HG03045 (cell line): Measurements from ENCODE around the gene ADARB2.

Experiments
- ATAC-seq: cut with Tn5 transposase; IDR thresholded peaks from one replicate; pipeline ENCODE4 v1.9.1; 2021; ENCODE audit warnings: mild to moderate bottlenecking, moderate library complexity; ENCODE audit not compliant: unreplicated experiment

Gene ADARB2

DNA sequence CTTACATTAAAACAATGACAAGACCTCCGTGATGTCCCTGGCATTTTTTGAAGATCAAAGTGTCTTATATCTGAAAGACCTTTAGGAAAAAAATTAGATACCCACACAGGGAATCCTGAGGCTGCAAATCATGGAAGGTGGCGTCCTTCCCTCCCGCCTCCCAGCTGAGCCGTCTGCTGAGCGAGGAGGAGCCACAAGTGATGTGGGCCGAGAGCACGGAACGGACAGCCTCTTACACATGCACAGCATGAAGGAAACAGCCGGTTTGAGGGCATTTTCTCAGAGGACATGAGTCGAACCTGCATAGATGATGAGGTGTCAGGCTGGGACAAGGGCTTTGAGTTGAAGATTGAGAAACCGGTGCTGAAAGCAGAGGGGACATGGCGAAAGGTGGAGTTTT, 163.3 kb downstream of the ADARB2 start:
- ATAC-seq = no peak

DNA sequence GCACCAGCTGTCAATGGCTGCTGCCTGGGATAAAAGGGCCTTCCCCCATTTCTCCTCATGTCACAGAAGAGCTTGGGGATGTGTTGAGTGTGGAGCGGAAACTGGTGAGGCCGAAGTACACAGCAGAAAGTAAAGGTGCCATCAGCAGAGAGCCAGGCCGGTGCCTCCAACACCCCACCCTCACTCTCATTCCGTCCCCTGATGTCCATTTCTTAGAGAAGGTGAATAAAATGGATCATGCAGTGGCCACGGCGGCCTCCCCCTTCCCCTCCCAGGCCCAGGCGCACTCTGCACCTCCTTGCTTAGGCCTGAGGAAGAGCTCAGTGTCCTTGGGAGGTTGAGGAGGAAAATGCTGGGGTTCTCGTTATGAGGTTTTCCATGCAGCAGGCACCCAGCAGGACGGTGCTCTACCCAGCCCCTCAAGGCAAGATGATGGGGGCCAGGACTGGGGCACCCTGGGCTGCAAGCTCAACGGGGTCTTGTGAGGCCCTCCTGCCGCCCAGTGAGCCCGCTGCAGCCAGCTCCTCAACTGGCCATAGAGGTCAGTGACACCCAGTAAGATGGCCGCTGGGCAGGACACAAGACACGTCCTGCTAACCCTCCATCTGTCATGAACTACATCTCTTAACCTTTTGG, 163.9 kb downstream of the ADARB2 start:
- no peak for ATAC-seq

DNA sequence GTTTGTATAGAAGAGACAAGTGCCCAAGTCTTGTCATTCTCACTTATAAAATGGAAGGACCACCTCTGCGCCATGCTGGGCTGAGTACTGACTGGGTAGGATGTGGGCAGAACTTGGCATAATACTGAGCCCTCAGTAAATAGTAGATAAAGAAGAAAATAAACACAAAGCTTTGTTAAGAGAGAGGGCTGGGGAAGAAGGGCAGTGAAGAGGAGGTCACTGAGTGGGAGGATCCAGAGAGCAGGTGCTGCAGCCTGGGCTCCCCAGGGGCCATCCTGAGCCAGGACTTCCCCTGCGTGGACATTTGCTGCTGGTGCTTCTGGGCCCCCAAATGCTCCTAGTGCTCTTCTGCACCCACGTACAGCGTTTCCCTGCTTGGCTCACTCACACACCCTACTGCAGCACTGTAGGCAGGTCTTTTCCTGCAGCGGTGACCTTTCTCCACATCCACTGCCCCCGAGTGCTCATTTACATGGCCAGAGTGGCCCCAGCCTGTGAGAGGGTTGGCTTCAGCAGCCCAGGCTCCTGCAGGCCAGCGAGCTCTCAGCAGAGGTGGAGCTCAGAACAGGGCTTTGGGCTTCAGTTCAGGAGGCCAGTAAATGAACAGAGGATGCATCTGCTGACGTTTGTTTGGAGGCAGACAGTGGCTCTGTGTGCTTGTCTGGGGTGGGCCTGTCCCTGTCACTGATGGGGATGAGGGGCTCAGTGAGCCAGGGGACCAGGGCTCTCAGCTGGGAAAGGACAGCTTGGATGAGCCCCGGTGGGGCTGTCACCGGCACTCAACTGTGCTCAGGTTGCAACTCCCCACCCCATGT, 164.6 kb downstream of the ADARB2 start:
- no peak for ATAC-seq

DNA sequence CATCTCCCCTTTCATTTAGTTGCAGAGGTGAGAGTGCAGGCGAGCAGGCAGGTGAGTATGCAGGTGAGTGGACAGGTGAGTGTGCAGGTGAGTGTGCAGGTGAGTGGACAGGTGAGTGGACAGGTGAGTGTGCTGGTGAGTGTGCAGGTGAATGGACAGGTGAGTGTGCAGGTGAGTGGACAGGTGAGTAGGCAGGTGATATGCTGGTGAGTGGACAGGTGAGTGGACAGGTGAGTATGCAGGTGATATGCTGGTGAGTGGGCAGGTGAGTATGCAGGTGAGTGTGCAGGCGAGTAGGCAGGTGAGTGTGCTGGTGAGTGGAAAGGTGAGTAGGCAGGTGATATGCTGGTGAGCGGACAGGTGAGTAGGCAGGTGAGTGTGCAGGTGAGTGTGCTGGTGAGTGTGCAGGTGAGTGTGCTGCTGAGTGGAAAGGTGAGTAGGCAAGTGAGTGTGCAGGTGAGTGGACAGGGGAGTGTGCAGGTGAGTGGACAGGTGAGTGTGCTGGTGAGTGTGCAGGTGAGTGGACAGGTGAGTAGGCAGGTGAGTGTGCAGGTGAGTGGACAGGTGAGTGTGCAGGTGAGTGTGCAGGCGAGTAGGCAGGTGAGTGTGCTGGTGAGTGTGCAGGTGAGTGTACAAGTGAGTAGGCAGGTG, 165.6 kb downstream of the ADARB2 start:
- no peak for ATAC-seq

DNA sequence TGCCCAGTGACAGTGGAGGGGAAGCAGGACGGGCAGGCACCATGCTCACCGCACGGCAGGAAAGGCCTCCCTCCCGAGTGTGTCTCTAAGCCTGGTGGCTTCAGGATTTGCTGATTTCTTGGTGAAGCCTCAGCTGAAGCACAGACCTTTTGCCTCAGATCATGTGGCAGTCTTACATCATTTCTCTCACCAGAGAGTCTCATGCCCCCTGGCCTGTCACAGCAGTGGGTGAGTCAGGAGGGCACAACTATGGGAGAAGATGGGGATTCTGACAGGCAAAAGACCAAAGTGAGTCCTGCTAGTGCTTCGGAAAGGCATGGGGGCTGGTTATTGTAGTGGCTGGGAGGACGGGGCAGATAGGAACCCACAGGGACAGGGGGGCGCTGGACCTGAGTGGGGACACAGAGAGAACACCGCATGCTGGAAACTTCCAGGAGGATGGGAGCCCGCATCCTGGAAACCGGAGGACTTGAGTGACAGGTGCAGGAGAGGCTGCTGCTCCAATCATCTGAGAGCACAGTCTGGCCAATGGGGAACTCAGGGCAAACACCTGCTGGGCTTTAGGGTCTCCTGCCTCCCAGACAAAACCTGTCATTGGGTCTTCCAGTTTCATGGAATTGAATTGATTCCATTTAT, 166.8 kb downstream of the ADARB2 start:
- no peak for ATAC-seq

DNA sequence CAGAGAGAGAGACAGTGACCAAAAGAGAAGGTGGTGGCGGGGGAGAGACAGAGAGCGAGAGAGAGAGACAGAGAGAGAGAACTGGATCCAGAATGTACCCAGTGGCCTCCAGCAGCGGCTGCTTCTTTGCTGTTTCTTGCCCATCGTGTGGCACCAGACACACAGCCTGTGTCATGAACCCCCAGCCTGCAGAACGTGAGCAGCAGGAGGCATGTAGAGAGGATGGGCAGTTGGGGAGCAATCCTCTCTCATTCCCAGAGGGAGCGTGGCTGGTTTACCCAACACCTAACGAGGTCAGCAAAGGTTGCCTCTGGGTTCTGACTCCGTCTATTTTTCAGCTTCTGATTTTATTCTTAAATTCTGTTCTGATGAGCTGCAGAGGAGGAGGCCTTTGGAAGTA, 168.1 kb downstream of the ADARB2 start:
- no peak for ATAC-seq

DNA sequence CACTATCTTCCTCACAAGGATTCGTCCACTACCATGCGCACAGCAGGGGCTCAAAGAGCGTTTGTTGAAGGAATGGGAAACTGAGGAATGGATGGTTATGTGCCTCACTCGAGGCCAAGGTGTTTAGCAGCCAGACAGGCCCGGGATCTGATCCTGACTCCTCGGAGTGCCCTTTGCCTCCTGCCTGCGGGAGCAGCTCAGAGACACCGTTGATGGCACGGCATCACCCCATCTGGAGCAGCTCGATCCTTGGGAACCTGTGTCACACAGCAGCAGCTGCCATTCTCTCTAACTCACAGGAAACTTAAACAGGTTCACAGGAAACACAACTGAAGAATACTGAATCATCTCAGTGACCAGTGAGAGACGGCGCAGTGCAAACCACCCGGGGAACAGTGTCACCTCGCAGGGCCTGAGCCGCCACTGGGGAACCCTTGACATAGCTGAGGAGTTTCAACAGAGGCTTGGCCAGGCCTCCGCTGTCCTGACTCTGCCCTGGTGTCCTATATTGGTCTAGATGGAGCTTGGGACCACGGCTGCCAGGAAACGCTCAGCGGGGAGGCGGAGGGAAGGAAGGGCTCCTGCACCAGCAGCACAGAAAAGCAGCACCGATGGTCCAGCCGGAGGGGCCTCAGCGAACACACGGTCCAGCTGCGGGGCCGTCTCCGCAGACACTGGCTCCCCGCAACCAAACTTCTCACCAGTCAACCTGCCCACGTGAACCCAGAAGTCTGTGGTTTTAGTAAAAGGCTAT, 169.4 kb downstream of the ADARB2 start:
- ATAC-seq = no peak

DNA sequence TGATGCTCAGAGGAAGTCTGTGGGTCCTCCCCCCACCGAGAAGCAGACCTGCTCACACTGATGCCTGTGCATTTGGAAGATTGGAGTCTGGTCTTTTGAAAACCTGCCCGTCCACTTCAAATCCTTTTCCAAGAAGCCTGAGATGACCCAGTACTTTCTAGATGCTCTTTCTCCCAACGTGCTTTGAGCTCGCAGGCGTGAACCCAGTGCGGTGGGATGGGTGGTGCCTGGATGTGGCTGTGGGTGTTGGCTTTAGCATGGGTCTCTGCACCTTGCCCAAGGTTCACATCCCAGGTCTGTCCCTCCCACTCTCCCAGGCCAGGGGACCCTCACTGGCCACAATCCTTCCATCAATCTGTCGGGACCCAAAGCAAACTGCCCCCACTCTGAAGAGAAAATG, 170.2 kb downstream of the ADARB2 start:
- no peak for ATAC-seq

DNA sequence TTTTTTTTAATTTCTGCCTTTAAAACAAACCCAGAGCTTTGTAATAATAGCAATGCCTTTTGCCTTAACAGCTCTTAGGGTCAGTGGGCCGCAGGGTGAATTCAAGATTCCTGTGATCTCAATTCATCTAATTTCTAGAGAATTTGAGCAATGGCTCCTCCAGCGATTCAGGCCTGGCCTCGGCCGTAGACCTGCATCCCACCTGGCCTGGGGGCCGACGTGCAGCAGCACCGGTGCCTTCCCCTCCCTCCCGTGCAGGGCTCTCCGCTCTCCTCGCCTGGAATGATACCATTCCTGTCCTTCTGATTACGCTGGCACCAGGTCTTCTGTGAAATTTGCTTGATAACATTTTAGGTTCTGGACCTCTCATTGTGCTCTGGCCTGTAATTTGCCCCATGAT, 172.5 kb downstream of the ADARB2 start:
- ATAC-seq = no peak

DNA sequence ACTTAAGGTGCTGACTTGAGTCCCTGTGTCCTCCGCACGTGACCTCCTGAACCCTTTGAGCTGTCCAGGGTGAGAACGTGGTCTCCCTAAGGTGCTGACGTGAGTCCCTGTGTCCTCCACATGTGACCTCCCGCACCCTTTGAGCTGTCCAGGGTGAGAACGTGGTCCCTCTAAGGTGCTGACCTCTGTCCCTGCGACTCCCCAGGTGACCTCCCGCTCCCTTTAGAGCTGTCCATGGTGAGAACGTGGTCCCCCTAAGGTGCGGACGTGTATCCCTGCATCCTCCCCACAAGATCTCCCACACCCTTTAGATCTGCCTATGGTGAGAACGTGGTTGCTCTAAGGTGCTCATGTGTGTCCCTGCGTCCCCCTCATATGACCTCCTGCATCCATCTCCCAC, 174.3 kb downstream of the ADARB2 start:
- ATAC-seq = no peak

DNA sequence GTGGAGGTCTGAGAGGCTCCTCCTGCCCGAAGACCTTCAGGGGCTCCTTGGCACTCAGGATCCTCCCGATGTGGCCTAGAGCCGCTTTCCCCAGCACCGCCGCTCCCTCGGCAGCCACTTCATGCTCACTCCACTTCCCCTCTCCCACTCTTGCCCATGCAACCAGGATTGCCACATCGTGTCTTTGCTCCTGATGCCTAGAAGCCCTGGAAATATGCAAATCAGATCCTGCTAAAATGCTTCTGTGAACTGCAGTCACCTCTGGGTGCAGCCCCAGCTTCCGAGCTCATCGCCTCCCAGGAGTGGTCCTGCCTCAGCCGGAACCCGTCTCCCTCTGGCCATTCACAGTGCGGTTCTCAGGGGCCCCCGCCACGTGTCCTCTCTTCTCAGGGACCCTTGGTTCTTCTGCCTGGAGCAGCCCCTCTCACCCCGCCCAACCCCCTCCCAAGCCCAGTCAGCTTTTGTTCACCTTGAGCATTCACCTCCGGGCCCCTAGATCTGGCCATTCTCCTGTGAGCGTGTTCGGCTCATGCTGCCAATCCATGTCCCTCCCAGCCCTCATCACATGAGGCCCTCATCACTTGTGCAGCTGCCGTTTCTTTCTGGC, 175.5 kb downstream of the ADARB2 start:
- no peak for ATAC-seq

DNA sequence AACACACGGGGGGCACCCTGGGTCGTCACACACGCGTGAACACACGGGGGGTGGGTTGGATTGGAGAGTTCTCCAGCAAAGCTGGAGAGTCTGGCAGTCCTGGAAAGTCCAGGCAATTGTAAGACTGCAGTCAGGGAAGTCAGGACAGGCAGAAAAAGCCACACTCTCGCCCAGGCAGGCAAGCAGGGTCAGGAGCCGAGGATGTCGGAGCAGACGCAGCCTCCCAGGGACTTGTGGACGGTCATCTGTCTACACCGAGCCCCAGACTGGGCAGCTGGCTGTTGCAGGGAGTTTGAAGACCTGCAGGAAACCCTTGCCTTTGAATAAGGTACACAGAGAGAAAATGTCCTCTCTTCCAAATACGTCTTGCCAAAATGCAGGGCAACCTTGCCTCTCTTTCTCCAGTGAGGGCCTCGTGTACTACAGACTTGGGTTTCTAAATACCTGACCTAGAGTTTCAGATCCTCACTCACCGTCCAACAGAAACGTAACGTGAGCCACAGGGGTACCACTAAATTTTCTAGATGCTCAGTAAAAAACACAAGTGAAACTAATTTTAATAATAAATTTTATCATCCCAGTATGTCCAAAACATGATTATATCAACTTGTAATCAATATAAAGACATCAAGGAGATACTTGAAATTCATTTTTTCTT, 176.7 kb downstream of the ADARB2 start:
- no peak for ATAC-seq

DNA sequence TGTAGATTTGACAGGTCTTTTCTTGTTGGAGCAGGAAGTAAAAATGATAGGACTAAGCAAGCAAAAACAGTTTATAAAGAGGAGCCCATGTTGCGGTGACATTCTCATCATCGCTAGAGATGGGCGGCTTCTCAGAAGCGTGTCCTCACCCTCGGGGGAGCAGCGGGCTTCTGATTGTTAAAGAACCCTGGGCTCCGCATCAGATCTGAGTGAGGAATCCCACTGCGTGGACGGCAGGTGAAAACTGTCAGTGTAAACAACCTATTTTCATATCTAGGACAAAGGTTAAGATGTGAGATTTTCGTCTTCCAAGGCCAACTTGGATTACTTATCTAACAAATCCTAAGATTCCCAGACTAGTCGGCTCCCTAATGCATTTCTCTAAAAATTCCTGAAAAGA, 177.6 kb downstream of the ADARB2 start:
- ATAC-seq = no peak

DNA sequence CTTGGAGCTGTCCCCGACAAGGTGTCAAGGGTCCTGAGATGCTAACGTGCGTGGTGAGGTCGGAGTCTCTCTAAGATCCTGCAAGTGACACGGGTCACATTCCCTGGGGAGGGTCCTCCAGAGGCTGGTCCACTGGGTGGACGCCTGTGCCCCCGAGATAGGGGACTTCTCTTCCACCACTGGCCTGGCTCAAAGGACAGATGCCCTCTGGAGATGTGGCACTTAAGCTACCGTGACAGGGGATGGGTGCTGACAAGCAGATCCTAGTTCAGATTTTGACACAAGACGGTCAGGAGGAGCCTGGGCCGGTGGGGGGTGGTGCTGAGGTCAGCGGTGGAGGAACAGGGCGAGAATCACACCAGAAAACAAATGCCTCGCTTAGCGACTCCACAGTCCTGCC, 178.0 kb downstream of the ADARB2 start:
- no peak for ATAC-seq

DNA sequence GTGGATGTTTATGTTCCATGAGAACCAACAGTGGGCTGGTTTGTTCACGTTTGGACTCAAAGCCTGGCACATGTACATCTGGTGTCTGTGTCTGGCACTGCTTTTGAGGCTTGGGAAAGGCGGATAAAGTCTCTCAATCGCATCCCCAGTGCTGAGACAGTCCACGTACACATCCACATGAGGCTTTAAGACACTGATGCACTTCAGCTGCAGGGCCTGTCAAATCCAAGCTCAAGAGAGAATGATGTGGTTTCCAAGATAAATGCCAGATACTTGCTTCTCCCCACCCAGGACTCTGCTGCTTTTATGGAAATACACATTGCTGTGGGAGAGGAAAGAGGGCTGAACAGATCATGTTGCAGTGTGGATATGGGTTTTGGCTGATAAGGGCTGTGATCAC, 178.4 kb downstream of the ADARB2 start:
- ATAC-seq = no peak

DNA sequence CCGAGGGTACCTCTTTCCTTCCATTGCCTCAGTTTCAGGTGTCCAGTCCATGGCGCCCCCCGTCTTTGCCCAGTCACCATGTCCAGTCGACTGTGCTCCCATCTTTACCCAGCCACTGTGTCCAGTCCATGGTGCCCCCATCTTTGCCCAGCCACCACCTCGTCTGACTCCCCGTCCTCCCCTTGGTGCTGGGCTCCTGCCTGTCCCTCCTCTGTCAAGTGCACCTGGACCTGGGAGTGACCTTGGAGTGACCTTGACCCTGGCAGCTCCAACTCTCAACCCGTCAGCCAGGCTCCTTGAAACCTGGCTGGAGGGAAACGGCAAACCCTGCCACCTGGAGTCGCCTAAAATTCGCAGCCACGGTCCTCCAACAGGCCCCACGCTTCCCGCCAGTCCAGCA, 180.2 kb downstream of the ADARB2 start:
- ATAC-seq = no peak

DNA sequence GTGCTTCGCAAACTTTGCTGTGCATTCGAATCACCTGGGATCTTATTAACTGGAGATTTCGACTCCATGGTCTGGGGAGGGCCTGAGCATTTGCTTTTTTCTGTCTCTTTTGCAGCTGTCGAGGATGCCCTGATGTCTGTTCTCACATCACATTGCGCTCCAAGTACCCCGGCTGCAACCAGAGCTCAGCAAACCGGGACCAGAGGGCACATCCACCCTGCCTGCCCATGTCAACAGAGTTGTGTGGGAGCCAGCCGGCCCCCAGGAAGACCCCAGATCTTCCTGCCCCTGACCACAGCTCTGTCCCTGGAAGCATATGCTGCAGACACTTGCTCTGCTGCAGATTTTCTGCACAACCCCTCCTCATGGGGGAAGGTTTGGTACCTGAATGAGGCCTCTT, 180.8 kb downstream of the ADARB2 start:
- no peak for ATAC-seq

DNA sequence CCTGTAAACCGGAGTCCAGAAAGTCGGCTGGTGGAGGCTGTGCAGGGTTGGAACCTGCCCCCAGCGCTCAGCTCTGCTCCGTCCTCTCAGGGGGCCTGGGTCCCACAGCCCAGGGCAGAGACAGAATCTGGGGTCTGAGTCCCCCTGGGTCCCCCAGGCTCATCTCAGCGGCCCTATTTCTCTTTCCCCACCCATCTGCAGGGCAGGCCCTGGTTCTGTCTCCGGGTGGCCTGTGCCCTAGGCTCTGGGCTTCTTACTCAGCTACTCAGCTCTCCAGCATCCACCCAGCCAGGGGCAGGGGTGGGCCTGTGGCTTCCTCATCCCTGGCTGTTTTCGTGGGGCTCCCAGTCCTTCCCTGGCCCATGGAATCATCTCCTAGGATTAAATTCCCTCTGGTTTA, 183.4 kb downstream of the ADARB2 start:
- no peak for ATAC-seq

DNA sequence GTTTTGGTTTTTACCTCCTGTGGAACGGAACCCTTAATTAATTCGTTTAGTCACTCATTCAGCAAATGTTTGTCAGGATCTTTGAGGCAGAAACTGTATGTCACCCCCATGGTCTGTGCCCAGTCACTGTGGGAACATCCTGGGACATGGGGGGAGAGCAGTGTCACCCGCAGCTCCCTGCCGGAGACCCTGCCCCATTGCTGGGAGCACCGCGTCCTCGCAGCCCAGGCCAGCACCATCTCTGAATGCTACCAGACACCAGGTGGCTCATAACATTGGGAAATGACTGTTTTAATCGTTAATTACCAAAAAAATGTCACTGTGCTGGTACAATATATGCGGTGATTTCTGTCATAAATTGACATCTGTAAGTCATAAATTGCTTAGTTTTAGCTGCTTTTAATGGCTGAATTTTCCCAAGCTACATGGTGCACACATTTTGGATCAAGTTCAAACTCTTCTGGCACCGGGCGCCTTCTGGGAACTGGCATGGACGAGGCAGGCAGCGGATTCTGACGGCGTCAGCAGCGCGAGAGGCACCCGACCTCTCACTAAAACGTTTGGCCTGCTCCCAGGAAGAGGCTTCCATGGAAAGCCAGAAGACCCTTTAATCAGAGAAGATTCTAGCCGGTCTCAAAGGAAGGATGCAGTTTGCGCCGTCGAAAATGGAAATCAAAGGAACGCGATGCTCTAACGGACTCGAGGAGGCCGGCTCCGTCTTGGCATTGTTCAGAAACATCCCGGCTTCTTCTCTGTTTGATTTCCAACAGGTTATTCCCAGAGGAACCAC, 184.2 kb downstream of the ADARB2 start:
- no peak for ATAC-seq
